Measurements from ENCODE around the gene SLIT3.

SLIT3 gene

DNA sequence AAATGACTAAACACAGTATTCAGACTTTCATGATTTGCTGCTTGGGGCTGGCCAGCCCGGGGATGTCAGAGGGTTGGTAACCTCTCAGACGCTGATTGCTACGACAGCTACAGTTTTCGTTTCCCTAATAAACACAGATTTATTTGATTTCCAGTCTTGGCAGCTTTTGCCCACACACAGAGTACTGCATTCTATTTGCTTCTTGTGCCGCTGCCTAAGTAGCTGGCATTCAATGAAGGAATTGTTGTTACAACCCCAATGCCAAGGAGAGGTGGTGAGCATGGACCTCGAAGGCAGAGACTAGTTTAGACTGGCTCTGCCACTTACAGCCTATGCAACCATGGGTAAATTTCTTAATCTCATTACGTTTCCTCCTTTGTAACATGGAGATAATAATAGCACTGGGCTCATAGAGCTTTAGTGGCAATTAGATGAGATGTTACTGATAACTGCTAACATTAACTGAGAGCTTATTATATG, 474.7 kb downstream of the SLIT3 start:
- no peak for DNase-seq (ENCODE audit: low spot score)

DNA sequence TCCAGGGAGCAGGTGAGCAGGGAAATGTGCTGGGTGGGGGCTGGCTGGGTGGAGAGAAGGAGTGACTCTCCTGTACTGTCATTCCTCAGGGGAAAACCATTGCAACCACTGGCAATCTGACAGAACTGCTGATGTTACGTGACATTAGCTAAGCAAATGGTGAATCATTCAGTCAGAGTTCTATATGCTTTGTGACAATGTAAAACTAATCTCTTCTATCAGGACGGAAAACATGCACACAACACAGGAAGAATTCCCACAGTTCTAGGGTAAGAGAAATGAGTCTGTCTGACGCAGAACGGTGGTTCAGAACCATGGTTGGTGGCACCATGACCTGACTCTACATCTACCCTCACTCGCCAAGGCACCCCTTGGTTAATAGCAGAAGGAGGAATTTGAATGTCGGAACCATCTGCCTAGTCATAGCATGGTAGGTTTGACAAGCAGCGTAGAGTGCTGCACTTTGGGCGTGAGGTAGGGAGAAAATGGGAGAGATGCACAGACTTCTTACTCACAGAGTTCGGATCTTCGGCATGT, 478.1 kb downstream of the SLIT3 start:
- no peak for DNase-seq (ENCODE audit: low spot score)

DNA sequence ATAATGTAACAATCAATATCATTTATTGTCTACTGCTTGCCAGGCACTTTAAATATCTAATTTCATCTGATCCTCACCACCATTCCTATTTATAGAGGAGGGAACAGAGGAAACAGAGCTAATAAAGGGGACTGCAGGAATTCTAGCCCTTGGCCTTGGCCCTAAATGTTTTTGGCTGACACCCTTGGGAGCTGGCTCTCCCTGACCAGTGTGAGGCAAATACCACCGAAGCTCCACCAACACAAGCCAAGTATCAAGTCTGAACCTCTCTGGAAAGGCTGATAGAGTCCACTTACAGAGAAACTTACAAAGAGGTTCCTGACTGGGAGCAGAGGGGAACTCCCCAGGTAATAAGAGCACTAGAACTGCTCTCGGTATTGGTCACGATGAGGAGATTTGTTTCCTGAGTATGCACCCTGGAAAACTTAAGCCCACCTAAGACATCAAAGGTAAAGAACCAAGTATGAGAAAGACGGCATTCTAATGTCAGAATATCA, 478.6 kb downstream of the SLIT3 start:
- no peak for DNase-seq (ENCODE audit: low spot score)

DNA sequence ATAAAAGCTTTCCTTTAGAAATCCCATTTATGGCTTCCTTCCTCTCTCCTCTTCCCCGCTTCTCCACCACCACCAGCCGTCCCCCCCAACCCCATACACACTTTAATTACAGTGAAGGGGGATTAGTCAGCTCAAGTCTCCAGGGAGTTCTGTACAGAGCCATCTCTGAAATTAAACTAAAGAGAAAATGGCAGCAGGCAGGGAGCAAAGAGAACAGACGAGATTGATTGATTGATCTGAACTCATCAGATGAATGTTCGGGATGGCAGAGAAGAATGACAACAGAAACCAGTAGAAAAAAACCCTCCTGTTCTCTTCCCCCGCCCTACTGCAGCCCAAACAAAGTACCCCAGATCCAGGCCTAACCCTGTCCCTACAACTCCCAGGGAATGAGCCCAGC, 480.1 kb downstream of the SLIT3 start:
- DNase-seq (ENCODE audit: low spot score) = no peak

DNA sequence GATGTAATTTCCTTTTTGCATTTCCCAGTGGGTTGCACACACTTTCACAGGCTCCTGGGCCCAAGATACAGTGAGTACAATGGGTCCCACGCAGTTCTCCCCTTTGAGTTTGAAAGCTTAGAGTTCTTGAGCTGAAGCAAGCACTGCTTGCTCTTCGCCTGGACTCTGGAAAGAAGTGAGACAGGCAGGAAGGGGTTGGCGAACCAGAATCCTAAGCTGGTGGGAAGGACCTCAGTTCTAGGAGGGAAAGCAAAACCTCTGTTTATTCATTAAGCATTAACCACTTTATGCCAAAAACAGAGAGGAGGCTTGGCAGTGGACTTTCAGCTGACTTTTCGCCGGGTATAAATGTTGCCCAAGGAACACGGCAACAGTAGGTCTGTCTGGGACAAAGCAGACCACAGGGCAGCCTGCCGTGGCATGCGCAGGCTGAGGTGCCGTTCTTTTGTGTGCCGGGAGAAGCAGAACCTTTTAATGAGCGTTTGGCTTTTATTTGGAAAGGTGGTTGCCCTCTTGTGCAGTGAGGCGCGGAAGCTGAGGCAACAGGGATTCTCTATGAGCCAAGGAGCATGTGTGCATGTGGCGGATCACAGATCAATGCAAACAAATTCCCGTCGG, 481.8 kb downstream of the SLIT3 start:
- DNase-seq (ENCODE audit: low spot score) = no peak

DNA sequence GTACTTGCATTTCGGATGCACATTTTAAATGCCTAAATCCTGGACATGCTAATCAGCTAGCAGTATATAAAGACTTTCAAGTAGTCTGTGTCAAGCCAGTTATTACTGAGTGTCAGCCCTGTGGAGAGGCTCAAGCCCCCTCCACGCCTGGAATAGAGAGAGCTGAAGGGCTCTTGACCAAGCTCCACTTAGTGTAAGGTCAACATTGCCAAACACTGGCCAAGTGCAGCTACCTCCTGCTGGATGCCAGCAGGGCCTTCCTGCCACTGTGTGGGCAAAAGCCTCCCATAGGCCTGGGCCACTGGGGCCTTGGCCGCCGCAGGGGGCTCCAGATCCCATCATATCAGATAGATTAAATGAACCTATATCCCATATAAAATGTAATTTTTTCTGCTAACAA, 482.4 kb downstream of the SLIT3 start:
- DNase-seq (ENCODE audit: low spot score) = no peak

DNA sequence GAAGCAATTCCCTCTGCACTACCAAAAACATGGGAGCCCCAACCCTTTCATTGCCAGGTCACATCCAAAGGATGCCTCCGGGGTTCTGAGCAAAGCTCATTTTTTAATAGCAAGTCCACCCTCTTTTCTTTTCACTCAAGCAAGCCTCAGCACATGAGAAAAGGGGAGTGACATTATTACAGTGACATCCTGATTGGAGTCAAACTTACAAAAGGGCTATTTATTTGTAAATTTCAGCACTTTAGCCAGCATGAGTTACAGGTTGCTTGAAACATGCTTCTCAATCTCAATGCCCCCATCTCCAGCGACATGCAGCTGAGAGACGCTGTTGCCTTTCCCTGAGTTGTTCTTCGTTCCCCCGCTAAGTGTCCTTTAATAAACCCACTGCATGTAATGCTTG, 483.3 kb downstream of the SLIT3 start:
- no peak for DNase-seq (ENCODE audit: low spot score)

DNA sequence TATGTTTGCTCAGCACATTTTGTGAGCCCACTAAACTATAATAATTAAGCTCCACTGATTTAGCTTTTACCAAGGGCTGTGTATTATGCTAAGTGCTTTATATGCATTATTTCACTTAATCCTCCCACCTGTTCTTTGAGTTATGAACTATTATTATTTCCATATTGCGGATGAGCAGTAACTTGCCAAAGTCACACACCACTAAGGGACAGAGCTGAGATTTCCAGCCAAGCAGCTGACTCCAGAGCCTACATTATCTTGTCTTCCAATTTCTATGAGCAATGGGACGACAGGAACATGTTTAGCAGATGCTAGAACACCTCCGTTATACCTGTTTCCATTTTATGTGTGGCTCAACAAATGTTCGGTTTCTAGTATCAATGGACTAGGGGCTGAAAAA, 484.3 kb downstream of the SLIT3 start:
- DNase-seq (ENCODE audit: low spot score) = no peak

DNA sequence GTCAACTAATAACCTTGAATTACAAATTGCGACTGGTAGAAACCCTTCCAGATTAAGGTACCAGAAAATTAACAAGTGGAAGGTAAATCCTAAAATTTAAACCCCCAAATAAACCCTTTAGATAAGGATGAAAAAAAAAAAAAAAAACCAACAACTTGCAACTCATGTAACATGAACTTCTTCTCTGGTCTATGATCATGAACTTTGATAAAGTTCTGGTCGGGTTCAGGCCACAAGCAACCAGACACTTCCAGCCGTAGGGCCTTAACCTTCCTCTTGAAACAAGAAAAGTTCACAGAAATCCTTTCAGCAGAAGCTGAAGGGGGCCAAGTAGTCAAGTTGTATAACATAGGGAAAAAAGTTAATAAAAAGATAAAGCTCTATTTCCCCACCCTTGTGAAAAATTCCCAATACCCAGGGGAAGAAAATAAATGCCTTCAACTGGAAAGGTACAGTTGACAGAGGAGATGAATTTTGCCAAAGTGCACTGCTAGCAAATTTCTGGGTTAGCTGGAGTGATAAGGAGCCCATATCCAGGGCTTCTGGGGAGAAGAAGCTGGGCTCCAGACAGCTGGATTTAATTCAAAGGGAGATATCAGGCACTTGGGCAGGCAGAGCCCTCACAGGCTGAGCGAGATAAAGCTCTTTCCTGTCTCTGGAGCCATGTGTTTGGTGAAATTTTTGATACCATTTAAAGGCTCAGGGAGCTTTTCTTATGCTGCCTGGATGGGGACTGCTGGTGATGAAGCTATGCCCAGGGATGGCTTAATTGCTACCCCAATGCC, 487.6 kb downstream of the SLIT3 start:
- DNase-seq (ENCODE audit: low spot score) = no peak

DNA sequence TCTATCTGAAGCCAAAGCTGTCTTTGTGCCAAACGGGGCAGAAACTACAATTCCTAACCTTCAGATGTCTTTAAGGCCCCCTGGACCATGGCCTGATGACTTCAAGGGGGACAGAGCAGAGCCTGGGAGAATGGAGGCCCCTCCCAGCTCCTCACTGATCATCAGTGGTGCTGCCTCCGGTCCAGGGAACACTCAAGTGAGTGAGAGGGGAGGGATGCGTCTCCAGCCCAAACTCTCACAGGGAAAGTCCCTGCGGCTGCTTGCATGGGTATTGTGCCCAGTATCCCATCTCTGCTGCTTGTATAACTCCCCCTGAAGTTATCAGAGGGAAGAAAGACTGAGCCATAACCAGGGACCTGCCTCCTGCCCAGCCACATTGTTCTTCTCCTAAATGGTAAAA, 490.3 kb downstream of the SLIT3 start:
- no peak for DNase-seq (ENCODE audit: low spot score)

DNA sequence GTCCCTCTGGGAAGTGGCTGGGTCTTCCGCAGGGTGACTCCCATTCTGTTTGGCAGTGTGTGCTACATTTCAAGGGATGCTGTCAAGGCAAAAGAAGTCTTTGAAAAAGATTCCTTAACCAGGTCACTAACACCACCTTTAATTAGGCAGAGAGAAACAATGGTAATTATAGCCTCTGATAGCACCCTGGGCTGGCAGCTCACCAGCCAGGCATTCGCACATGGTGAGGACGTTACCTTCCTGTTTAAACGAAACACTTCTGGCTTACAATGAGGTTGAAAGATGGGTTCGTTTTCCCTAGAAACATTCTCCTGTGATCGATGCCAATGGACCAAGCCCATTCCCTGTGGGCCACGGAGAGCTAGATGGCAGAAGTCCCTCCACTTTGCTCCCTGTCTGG, 491.7 kb downstream of the SLIT3 start:
- no peak for DNase-seq (ENCODE audit: low spot score)

DNA sequence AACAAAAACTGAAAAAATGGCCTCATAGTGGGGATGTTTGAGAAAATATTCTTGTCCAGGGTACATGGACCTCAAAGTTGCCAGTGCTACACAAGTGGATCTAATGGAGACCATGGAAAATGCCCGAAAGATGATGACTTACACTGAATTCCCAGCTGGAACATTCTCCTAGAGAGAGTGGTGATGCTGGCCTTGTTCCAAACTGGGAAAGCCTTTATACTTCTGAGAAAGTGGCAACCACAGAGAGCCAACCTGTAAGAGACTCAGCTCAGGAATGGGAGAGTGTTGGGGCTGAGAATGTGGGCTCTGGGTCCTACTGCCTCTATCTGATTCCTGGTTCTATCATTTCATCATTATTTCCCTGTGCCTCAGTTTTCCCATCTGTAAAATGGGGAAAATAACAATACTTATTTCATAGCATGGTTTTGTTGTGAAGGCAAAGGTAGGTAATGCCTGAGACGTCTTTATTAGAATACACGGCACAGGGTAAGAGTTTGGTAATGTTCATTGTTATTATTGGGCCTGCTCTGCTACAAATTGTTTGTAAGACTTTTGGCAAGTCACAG, 492.8 kb downstream of the SLIT3 start:
- no peak for DNase-seq (ENCODE audit: low spot score)

DNA sequence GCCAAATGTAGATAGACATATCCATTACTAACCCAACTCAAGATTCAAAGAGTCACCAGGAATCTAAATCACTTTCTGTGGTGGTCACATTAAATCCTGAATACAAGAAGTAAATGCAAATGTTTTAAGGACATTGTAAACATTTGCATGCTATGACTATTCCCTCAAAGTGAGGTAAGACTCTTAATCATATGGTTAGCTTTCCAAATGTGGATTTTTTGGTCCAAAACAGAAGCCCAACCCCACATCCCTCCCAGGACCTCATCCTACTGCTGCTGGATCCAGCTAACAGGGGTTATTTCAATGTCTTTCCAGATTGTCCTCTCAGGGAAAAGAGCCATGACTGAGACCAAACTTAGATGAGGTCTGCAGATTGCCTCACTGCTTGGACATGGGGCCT, 493.7 kb downstream of the SLIT3 start:
- no peak for DNase-seq (ENCODE audit: low spot score)

DNA sequence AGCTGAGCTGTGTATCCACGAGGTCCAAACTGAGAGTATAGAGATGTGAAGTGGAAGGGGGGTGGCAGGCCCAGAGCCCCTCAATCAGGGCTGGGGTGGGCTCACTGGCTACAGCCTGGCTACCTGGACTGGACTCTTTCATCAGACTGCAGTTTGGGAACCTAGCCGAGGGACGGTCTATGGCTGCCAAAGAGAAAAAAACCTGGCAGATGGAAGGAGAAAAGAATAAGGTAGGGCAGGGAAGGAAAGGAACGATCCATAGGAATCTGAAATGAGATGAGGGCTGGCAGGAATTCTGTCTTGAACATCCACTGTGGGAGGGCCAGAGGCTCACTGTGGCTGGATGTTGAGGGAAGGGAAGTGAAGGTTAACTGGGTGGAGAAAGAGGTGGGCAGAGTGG, 497.4 kb downstream of the SLIT3 start:
- no peak for DNase-seq (ENCODE audit: low spot score)

DNA sequence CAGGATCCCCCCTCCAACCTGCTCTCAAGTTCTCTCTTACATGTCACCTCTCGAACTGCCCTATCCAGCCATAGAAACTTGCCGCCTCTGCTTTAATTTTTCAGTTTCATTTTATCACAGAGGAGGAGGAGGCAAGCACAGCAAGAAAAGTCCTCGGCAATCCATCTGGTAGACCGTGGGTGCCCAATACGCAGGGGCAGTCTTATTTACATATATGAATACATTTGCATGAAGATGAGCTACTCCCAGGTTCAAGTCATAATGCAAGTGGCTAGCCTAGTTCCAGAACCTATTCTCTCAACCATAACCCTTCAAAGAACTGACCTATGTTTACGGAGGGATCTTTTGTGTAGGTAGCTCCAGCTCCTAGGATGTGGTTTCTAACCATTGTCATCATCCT, 498.6 kb downstream of the SLIT3 start:
- no peak for DNase-seq (ENCODE audit: low spot score)

DNA sequence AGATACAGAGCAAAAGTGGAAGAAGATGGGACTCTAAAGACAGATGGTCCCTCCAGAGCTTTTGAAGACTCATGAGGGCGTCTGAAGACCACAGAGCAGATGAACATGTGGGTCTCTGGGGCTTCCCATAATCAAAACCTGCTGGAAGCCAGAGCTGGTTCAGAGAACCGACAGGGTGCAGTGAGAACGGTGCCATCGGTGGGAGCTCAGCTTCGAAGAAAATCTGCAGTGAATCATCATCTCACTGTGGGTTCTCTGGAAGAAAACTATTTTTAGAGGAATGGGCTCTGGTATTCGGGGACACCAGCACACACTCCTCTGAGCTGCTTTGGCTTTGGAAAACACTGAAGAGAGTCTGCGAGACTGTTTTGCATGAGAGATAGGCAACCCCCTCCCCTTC, 499.4 kb downstream of the SLIT3 start:
- no peak for DNase-seq (ENCODE audit: low spot score)

DNA sequence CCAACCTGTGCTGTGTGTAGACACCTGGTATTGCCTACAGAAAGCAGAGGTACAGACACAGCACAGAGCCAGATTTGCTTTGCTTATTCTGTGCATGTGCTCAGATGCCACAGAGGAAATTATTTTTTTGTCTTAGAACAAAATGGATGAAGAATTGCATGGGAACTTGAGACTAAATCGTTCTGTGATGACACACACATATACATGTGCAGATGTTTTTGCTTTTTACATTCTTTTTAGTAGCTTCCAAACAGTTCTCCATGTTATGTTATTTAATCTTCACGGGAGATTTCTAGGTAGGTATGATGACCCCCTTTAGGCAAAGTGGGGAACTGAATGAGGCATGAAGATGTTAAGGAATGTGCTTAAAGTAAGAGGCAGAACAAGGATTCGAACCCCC, 500.2 kb downstream of the SLIT3 start:
- DNase-seq (ENCODE audit: low spot score) = no peak

DNA sequence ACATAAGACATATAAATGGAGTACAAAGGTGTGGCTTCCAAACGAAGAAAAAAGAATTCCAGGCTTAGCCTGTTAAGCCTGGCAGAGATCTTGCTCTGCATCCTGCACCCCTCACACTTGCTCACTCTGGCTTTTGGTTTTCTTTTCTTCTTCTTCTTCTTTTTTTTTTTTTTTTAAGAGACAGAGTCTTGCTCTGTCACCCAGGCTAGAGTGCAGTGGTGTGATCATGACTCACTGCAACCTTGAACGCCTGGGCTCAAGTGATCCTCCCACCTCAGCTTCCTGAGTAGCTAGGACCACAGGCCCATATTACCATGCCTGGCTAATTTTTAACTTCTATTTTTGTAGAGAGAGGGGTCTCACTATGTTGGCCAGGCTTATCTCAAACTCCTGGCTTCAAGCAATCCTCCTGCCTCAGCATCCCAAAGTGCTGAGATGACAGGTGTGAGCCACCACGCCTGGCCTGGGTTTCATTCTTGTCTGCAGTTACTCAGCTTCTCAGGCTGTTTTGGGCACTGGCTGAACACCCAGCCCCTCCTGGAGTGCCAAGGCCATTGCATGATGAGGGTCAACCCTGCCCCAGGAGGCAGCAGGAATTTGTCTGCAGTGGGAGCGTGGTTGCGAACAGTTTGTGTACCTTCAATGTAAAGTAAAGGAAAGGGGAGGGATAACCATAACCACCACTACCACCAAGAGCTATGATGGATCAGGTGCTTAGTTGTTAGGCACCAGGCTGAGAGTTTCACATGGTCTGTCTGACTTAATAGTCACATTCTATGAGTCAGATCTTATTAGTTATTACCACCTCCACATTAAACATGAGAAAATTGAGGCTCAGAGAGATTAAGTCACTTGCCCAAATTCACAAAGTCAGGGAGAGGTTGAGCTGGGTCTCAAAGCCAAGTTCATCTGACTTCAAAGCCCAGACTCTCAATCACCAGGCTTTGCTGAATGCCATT, 502.6 kb downstream of the SLIT3 start:
- DNase-seq (ENCODE audit: low spot score) = no peak

DNA sequence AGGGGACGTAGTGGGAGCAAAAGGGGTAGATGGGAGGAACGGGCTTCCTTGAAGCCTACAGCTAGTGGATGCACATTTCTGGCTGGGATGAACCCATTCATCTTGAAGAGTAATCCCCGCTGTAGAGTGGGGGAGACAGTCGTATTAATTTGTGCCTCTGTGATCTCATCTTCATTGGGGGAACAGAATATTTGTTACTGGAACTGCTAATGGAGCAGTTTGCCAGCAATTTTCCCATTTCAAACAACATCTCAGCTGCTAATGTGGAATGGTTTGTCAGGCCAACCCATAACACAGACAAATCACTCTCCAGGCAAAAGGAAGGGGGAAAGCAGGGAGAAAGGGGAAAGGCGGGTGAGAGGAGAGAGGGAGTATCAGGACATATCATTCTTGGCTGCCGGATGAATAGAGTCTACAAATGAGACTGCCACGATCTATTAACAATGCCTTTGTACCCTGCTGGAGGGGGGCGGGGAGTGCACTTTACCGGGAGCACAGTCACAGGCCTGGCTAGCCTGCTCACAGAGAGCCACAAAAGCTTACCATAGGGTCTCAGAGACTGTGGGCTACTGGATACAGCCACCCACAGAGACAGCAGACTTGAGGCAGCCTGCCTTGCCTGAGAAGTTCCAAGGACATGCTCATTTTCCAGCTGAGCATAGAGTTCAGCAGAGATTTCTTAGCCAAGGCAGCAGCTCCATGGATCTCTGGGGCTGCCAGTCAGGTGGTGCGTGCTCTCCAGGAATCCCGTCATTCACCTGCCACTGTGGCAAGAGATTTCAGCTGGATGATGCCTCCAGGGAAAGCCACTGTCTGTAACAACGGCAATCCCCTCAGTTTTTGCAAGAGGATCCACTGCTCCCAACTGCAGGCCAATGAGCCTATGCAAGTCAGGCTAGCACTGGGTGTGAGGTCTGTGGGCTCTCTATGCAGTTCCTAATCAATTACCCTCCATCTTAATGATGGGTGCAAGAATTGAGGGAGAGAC, 504.1 kb downstream of the SLIT3 start:
- no peak for DNase-seq (ENCODE audit: low spot score)

DNA sequence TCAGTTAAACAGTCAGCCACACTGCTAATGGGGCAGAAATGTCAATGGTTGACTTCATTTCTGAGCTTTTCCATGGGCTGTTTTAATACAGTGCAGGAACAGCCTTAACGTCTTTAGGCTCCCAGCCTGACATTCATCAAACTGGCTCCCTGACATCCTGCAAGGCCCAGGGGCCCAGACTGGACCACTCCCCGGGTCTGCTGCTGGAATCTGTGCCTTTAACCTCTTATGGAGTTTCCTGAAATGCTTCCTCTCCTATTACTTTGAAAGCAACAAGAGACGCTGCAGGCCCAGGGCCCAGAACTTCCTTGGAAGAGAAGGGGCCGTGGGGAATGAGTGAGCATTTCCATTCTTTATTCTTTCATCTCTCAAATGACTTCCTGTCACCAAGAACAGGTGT, 504.9 kb downstream of the SLIT3 start:
- DNase-seq (ENCODE audit: low spot score) = no peak
